NCI-H82 (cell line): ENCODE data around the gene SIK3.
"Not testable (repeated sequence)": the region's sequence is repeated elsewhere in the genome, so short reads cannot be mapped to it uniquely, and the experiment has no call there.

Source experiments
- DNase-seq: peaks from one replicate; lab custom pipeline; 2025; lab: John Stamatoyannopoulos, UW

The SIK3 gene

DNA sequence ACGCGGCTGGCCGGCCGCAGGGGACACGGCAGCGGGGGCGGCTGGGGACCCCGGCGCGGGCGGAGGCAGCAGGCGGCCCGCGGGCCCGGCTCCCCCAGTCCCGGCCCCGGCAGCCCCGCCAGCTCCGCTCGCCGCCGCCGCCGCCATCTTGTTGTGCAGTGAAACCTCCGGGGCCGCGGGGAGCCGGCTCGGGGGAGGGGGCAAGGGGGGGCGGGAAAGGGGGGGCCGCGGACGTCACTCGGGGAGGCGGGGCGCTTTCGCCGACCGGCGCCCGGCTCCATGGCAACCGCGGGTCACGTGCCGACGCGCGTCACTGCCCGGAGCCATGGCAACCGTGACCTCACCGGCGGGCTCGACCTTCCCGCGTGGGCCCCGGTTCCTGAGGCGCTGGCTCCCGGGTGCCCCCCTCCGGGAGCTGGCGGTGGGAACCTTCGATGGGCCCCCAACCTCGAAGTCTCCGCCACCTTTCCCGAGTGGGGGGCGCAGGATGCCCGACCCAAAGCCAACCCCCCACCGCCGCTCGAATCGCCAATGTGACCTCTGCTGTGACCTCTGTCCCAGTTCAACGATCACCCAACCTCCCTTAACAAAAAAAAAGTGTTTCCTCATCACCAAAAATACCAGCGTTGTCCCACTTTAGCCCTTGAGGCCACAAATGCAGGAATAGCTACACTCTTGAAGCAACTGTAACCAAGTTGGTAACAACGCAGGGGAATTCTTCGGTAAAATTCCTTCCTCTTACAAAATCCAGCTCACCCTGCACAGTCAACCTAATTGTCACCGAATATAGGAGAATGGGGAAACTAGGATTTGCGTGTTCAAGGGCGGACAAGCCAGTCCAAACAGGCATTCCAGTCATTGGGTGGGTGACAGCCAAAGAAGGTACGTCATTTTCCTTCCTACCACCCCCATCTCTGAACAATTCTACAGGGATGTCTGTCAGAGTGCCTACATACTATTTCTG lies at the start of gene SIK3:
Gene SIK3, minus strand, starts transcription at position 160 of the 964 bp plus-strand sequence. Its CDS starts 13 bp downstream, at position 147.
- peak; percentile 91 for DNase-seq

DNA sequence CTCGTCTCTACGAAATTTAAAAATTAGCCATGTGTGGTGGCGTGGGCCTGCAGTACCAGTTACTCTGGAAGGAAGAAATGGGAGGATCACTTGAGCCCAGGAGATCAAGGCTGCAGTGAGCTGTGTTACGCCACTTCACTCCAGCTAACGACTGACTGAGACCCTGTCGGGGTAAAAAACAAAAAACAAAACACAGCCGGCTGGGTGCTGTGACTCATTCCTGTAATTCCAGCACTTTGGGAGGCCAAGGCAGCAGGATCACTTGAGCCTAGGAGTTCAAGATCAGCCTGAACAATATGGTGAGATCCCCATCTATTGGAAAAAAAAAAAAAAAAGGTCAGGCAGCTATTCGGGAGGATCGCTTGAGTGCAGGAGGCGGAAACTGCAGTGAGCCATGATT lies 48.3 kb upstream of the SIK3 start:
- DNase-seq: no peak

DNA sequence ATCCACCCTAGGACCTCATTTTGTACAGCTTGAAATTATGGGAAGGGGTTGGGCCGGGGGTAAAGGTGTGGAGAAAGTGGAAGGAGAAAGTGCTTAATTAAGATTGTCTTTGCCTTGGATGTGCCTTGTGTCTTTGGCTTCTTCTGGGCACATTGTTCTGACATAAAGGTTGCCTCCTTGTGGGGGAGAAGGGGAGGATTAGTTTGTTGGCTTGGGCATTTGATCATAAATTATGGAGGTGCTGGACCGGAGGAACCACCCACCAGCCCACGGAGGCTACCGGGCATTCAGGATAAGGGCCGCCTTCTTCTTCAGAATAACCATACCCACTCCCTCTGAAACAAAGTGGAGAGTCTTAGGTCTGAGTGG lies 47.1 kb upstream of the SIK3 start:
- DNase-seq: peak; percentile 35

DNA sequence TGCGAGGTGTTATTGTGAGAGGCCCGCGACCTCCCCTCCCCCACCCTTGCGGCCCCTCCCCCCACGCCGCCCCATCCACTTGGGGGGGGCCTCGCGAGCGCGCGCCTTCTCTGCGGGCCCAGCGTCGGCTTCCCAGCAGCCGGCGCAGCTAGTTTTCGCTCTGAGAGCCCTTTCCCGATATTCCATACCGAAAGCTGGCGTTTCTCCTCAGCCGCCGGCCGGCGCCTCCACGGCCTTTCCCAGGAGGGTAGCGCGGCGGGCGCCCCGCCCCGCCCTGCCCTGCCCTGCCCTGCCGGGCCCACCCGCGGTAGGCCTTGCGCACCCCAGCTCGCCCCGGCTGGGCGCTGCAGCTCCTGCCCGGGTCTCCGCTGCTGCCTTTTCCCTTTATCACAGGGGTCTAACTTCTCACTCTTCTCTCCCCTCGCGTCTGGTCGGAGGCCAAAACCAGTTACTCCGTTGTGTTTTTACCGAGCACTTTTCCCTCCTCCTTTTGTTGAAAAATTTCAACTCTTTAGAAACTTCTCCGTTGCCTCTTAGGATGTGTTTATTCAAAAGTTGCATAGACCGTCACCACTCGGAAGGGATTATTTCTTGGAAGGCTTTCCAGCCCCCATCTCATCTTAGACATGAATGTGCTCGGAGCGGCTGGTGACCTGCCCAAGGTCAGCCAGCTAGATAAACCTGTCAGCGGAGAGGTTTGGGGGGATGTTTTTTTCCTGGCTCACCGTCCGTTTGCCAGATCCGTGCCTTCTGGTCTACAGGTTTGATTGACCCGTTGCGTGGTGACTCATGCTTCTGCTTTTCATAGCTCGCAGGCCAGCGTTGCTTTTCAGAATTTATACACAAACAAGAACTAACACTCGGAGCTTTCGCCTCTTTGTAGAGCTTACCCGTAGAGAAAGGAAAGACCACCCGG lies 46.5 kb upstream of the SIK3 start:
- peak; percentile 68 for DNase-seq

DNA sequence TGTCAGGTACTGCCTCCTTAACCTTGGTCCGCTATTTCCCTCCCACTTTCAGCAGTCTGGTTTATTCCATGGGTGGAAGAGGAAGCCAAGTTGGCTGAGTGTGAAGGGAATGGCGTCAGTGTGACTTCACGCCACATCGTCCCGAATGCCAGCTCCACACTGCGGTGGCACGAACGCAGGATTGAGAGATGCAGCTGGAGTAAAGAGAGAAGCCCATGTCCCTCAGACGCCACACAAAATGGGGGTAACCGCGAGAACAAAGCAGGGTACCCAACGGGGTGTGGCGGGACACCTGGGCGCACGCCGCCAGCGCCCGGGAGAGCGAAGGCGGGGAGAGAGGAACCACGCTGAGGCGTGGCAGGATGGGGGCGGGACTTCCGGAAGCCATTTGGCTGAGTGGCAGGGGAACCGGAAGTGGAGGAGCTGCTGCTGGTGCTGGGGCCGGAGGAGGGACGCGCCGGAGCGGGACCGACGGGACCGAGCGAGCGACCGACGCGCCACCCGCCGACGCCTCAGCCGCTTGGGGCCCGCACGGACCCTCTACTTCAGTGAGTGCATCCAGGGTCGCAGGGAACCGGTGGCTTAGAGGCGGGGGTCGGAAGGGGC lies 45.7 kb upstream of the SIK3 start, which contains the start of gene PAFAH1B2:
Gene PAFAH1B2, plus strand, starts transcription at position 417 of the 606 bp plus-strand sequence. CDS start 8,161 bp downstream, outside the sequence.
- peak; percentile 96 for DNase-seq

DNA sequence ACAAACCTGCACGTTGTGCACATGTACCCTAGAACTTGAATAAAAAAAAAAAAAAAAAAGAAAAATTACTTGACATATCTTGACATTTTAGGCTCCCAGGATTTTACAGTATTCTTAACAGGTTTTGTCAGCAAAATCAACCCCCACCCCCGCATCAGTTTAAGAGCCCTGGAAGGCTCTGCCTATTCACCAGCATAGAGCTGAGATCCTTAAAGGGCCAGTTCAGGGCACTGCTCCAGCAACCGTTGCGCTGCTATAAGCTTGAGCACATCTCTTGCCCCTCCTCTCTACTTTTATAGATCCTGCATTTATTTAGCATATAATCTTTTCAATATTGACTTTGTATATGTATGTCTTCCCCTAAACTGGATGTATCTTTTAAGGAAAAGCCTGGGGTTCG lies 45.2 kb upstream of the SIK3 start:
- peak; percentile 66 for DNase-seq

DNA sequence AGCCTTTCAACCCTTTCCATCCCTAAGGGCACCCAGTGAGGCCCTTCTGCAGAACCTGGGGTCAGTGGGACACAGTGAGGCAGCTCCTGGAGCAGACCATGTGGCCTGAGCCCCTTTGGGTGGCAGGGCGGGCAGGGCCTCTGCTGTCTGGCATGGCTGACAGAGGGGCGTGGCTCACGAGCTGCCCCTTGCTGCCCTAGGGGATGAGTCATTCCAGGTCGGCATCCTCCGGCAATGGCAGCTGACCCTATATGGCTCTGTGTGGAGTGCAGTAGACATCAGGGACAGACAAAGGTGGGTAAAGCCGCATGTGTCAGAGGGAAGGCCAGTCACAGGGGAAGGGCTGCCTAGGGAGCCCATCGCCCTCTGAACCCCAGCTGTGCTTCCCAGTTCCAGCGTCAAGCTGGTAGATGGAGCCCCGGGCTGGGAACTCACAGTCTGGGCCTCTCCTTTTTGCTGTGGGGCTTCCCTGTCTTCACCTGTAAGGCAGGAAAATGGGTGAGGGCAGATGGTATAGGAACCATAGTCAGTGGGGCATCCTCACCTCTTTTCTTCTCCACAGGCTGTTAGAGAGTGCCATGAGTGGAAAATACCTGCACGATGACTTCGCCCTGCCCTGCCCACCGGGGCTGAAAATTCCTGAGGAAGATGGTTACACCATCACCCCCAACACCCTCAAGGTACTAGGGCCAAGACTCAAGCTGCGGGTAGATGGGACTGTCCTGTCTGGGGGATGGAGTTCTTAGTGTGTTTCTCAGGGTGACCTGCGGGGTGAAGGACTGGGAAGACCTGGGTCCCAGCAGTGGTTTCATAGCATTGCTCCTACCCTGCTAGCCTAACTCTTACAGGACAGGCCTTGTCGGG lies 39.2 kb upstream of the SIK3 start:
- not testable (repeated sequence) for DNase-seq

DNA sequence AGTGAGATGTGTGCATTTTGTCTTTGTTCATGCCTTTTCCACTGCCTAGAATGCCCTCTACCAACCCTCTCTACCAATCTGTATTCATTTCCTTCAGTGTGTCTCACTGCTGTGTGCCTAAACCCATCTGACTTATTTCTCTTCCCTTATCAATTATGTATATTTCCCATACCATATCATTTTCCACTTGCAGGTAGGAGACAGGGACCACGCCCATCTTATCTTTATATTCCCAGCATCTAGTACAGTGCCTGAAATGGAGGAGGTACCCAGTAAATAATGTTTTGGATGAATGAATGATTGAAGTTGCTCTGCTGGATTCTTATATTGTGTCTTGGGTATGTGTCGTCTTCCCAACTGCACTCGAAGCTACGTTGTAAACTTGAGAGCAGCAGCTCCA lies 36.8 kb upstream of the SIK3 start:
- not testable (repeated sequence) for DNase-seq

DNA sequence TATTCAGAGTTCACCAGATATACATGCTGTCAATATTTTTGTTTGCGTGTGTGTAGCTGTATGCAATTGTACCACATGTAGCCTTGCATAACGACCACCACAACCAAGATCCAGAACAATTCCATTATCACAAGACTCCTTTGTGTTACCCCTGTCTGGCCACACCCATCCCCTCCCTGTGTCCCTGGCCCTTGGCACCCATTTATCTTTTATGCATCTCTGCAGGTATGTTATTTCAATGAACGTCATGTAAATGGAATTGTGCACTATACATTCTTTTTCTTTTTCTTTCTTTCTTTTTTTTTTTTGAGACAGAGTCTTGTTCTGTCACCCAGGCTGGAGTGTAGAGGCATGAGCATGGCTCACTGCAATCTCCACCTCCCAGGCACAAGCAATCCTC lies 36.2 kb upstream of the SIK3 start:
- no peak for DNase-seq

DNA sequence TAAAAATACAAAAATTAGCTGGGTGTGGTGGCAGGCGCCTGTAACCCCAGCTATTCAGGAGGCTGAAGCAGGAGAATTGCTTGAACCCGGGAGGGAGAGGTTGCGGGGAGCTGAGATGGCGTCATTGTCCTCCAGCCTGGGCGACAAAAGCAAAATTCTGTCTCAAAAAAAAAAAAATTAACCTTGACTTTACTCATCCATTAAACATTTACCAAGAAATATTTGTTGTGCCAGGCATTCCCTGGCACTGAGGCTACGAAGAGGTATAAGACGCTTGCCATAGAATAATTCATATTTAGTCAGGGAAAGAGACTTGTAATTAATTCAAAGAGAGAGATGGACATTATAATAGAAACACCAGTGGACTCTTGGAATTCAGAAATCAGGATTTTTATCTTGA lies 32.7 kb upstream of the SIK3 start:
- no peak for DNase-seq

DNA sequence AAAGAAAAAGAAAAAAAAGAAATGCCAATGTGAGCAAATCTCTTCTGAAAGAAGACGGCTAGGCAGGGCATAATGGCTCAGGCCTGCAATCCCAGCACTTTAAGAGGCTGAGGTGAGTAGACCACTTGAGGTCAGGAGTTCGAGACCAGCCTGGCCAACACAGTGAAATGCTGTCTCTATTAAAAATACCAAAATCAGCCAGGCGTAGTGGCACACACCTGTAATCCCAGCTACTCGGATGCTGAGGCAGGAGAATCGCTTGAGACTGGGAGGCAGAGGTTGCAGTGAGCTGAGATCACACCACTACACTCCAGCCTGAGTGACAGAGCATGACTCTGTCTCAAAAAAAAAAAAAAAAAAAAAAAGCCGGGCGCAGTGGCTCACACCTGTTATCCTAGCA lies 32.2 kb upstream of the SIK3 start:
- not testable (repeated sequence) for DNase-seq

DNA sequence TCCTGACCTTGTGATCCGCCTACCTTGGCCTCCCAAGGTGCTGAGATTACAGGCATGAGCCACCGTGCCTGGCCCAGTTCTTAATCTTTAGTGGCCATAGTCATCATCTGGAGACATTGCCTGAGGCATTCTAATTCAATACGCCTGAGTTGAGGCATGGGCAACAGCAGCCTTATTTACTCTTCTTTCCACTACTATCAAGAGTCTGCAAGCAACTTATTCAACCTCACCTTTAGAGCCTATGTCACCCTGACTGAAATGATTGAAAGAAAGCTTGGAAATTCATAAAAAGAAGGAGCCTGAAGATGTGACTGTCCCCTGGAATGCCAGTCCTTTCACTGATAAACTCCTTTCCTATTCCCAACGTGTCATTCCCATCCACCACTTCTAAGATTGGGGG lies 30.1 kb upstream of the SIK3 start:
- DNase-seq: no peak

DNA sequence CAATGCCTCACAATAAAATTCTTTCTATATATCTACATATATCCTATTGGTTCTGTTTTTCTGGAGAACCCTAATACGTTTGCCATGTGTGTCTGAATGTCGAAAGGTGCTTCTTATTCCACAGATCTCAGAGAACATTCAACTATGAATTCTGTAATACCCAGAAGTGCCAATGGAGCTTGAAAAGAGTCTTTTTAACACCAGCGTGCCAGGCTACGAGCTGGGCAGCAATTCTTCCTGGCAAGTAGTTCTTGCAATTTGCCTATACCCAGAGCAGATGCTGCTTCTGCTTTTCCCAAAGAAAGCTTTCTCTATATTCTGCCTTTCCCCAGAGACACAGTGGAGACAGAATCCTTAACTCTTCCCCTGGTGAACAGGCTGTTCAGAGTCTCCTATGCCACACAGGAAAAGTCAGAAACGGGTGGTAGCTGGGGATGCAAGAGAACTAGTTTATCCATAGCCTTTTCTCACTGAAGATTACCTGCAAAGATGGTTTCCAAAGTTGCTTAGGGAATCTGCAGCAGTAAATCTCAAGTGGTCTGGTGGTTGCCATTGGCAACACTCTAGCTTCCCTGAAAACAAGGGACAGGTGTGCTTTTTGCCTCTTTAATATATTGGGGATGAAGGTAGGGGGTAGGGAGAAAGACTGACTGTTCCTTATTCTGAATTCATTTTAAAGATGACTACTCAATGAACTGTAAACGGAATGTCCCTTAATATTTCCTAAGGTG lies 29.1 kb upstream of the SIK3 start:
- peak; percentile 27 for DNase-seq

DNA sequence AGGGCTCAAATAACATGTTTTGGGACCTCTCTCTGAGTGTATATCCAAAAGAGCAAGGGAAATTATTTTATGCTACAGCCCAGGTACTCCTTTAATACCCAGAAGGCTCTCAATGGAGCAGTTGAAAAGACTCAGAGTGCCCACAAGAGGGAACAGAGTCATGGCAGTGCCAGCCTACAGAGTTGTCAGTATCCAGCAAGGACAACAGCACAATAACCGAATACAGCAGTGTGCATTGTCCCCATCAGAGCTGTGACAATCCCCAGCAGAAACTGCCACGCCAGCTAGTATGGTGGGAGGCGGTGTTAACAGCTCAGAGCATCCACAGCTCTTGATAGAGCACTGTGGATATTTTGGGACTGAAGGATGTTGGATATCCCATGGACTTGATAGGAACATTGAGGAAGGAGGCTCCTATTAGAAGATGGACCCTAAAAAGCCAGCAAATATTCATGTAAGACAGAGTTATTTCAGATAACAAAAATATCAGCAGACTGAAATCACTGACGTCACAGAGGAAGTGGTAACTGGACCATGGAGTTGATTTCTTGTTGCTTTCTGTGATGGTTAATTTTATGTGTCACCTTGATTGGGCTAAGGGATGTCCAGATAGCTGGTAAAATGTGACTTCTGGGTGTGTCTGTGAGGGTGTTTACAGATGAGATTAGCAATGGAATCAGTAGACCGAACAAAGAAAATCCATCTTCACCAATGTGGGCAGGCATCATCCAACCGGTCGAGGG lies 28.2 kb upstream of the SIK3 start:
- DNase-seq: no peak

DNA sequence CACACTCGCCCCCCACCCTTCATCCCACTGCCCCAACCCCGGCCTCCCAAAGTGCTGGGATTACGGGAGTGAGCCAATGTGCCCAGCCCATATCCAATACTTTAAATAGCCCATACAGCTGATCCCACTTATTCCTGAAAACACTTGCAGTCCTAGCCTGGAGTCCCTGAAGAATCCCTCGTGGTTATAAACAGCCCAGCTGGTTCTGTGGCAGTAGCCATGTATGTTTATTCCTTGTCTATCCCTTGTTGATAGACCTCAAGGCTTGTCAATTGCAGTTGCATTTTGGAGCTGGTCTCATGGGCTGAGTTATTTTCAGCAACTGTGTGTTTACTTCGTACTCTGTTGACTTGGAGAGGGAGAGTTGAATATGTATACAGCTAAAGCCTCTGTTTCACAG lies 24.3 kb upstream of the SIK3 start:
- DNase-seq: no peak

DNA sequence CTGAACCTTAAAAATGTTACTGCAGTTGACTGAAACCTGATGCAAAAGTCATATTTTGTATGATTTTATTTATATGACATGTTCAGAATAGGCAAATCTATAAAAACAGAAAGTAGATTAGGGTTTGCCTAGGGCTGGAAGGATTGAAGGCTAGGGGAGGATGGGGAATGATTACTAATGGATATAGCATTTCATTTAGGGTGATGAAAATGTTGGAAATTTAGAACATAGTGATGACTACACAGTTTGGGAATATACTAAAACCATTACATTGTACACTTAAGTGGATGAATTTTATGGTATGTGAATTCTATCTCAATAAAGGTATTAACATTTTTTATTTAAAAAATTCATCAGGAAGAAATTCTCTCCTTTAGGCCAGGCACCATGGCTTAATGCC lies 22.9 kb upstream of the SIK3 start:
- no peak for DNase-seq

DNA sequence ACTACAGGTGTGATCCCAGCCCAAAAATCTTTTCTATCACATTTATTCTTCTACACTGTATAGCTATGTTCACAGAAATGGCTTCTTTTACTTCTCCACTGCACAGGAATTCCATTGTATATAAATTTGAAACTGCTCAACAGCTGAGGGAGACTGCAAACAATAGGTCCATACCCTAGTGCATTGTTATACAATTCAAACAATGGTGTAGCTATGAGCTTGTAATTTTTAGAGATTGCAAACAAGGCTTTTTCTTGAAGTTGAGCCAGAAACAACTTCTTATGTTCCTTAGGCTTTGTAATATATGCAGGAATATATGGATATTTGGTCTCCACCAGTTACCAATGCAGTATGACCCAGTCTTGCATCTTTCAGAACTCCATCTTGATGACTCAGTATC lies 19.5 kb upstream of the SIK3 start:
- DNase-seq: no peak

DNA sequence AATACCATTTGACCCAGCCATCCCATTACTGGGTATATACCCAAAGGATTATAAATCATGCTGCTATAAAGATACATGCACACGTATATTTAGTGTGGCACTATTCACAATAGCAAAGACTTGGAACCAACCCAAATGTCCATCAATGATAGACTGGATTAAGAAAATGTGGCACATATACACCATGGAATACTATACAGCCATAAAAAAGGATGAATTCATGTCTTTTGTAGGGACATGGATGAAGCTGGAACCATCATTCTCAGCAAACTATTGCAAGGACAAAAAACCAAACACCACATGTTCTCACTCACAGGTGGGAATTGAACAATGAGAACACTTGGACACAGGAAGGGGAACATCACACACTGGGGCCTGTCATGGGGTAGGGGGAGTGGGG lies 14.7 kb upstream of the SIK3 start:
- DNase-seq: not testable (repeated sequence)

DNA sequence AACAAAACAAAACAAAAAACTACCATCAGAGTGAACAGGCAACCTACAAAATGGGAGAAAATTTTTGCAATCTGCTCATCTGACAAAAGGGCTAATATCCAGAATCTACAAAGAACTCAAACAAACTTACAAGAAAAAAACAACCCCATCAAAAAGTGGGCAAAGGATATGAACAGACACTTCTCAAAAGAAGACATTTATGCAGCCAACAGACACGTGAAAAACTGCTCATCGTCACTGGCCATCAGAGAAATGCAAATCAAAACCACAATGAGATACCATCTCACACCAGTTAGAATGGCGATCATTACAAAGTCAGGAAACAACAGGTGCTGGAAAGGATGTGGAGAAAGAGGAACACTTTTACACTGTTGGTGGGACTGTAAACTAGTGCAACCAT lies 14.3 kb upstream of the SIK3 start:
- not testable (repeated sequence) for DNase-seq
